Measurements from ENCODE around the gene GIMAP1. TPM values are rescaled to one million over a fixed set of nuclear protein-coding genes. Genes with fewer than 3 reads are reported as not detected.

GIMAP1 gene
- total RNA-seq, 1 donor from 2014 or later, result 8.5 TPM

DNA sequence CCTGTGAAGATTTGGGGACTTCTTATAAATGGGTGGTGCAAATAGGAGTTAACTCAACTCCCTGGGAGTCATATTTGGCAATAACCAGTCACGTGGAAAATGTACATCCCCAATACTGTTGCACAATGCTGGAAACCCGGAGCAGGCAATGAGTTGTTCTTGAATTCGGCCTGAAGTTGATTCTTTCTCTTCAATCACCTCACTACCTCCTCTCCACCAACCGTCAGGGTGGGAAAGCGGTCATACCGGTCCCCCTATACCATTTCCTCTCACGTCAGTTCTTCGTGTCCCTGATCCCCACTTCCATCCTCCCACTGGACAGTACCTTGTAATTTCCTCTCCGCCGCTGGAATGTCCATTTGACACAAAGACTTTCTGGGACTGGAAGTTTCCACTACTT lies 23.6 kb downstream of the GIMAP1 start:
- DNase-seq (ENCODE audit: low spot score) (no peak), ATAC-seq (no peak)
- intact Hi-C loops (cut with DNase I), result no loop called here

DNA sequence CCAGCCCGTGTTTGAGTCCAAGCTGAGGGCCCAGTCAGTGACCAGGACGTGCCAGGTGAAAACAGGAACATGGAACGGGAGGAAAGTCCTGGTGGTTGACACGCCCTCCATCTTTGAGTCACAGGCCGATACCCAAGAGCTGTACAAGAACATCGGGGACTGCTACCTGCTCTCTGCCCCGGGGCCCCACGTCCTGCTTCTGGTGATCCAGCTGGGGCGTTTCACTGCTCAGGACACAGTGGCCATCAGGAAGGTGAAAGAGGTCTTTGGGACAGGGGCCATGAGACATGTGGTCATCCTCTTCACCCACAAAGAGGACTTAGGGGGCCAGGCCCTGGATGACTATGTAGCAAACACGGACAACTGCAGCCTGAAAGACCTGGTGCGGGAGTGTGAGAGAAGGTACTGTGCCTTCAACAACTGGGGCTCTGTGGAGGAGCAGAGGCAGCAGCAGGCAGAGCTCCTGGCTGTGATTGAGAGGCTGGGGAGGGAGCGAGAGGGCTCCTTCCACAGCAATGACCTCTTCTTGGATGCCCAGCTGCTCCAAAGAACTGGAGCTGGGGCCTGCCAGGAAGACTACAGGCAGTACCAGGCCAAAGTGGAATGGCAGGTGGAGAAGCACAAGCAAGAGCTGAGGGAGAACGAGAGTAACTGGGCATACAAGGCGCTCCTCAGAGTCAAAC lies 26.0 kb downstream of the GIMAP1 start:
- intact Hi-C loops (cut with DNase I), result no loop called here

DNA sequence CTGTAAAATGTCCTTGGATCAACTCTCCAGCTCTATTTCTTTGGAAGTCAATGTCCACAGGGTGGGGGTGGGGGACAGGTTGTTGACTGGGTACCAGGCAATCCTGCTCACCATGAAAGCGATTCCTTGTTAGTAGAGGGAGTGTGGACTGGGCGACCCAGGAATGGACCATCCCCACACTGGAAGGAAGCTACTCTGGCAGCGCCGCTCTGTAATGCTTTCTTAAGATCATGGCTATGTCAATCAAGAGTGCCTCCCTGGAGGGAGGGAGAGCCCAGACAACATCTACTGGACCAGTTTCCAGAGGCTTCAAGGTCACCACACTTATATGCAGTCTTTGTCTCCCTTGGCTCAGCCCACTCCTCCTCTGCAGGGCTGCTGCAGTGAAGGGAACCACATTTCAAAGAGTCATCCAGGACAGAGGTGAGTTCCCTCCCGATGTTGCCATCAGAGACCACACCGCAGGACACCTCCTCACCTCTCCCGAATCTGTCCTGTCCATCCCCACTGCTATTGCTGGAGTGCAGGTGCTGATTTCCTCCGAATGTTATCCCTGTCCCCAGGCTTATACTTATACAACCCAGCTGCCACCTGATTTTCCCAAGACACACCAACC lies 27.7 kb downstream of the GIMAP1 start:
- intact Hi-C loops (cut with DNase I), result no loop called here
- DNase-seq (ENCODE audit: low spot score) (no peak), ATAC-seq (no peak)

More for the DNA sequence above, 26.0 kb downstream of the GIMAP1 start:
- no peak for ATAC-seq
- DNase-seq (ENCODE audit: low spot score), result no peak

- intact Hi-C loops (cut with DNase I), result no loop called here
- ATAC-seq (no peak), DNase-seq (ENCODE audit: low spot score) (no peak)
These were observed 28.7 kb downstream of the GIMAP1 start for GRCh38 chr7:150745086-150745485.

- intact Hi-C loops (cut with DNase I), result no loop called here
- DNase-seq (ENCODE audit: low spot score), result no peak
- ATAC-seq, result no peak
These were observed 29.5 kb downstream of the GIMAP1 start for GRCh38 chr7:150745876-150746275.

GRCh38 chr7:150746921-150747320 lies 30.5 kb downstream of the GIMAP1 start:
- intact Hi-C loops (cut with DNase I), result no loop called here
- DNase-seq (ENCODE audit: low spot score) (no peak), ATAC-seq (no peak)

- no peak for ATAC-seq
- no peak for DNase-seq (ENCODE audit: low spot score)
- intact Hi-C loops (cut with DNase I), result no loop called here
These were observed 32.0 kb downstream of the GIMAP1 start for GRCh38 chr7:150748376-150748775.

DNA sequence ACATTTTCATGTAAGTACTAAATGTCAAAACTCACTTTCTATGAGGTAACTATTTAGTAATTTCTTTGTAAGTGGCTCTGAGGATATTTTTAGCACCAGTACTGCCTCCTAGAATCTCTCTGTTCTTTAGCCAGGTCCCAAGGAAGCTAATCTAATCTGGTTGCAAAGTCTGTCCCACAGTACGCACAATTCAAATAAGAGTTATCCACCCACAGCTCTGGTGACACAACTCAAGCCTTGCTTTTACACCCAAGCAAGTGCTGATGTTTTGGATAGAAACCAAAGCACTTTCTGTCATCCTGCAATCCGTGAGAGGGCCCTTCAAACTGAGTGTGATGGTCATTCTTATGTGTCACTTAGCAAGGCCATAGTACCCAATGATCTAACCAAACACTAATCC lies 35.3 kb downstream of the GIMAP1 start:
- DNase-seq (ENCODE audit: low spot score) (no peak), ATAC-seq (no peak)
- intact Hi-C loops (cut with DNase I), result loop anchor here (5.0 kb wide), 1 partner anchor 304 kb away; no protein-coding TSS in a partner anchor

DNA sequence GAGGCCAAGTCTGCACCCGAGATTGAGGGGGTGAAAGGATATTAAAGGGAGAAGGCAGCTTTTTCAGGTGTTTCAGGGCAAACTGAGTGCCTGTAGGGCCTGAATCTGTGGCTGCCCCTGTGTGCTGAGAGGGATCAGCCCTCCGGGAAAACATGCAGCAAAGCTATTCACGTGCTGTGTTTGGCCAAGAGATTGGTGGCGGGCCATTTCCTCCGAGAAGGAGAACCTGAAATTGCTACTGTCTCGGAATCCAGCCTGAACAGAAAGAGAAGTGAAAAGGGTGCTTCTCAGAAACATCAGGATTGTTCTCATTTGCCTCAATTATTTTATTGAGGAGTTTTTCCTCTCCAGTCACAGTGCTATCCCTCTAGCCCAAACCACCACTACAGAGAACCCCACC lies 36.8 kb downstream of the GIMAP1 start:
- DNase-seq (ENCODE audit: low spot score) (no peak), ATAC-seq (peak; percentile 39)
- intact Hi-C loops (cut with DNase I), result loop anchor here (5.0 kb wide), 1 partner anchor 306 kb away; no protein-coding TSS in a partner anchor

DNA sequence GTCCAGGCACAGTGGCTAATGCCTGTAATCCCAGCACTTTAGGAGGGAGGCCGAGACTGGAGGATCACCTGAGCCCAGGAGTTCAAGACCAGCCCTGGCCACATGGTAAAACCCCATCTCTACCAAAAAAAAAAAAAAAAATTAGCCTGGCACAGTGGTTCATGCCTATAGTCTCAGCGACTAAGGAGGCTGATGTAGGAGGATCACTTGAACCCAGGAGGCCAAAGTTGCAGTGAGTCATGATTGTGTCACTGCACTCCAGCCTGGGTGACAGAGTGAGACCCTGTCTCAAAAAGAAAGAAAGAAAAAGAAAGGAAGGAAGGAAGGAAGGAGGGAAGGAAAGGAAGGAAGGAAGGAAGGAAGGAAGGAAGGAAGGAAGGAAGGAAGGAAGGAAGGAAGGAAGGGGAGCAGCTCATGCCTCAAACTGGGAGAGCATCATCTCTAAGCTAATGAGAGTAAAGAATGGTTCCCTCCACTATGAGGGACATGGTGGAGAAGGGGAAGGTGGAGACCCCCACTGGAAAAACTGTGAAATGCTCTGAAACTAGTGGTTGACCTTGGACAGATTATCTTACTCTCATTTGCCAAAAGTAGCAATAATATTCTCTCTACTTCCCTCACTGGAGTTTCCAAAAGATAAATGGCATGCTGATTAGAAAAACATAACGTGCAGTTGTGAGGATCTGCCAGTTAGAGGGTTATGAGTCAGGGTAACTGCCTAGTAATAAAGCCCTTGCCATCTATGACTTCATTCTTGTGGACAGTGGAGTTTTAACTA lies 37.6 kb downstream of the GIMAP1 start:
- no peak for DNase-seq (ENCODE audit: low spot score)
- intact Hi-C loops (cut with DNase I), result loop anchor here (5.0 kb wide), 1 partner anchor 307 kb away; no protein-coding TSS in a partner anchor
- no peak for ATAC-seq

DNA sequence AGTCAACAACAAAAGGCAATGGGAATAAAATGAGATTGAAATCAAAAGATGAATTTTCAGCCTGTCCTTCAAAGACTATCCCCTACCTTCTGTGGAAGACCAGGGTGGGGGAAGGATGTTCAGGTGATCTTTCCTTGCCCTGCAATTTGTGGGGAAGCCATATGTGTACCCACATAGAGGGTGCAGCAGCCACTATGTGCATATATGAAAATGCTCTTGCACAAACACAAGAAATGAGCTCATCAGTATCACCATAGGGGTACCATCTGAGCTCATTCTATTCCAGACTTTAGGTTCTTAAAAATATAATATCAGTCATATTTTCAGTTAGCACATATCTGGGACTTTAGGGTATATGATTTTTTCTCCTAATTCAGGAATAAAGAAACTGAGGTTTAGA lies 38.5 kb downstream of the GIMAP1 start:
- DNase-seq (ENCODE audit: low spot score), result no peak
- intact Hi-C loops (cut with DNase I), result loop anchor here (5.0 kb wide), 1 partner anchor 308 kb away; no protein-coding TSS in a partner anchor
- ATAC-seq, result no peak

DNA sequence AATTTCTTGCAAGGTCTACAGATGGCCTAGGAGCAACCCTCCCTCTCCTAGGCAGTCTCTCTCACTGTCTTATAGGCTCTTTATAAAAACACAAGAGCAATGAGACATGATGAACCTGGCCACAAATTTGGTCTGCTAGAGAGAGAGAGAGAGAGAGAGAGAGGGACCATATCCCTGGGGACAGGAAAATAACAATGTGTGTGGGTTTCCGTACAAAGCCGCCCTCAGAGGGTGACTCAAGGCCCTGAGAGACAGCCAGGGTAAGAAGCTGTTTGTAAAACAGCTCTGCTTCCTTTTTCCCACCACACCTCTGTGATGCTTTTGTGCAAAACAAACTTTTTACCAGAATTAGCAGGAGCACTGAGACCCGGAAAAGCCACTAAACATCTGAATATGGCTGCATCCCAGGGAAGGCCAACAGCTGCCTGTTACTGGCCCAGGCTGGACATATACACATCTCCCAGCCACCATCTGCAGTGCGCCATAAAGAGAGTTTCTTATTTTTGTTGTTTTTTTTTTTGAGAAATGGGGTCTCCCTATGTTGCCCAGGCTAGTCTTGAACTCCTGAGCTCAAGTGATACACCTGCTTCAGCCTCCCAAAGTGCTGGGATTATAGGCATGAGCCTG lies 39.2 kb downstream of the GIMAP1 start:
- intact Hi-C loops (cut with DNase I), result no loop called here
- no peak for ATAC-seq
- DNase-seq (ENCODE audit: low spot score), result no peak

- intact Hi-C loops (cut with DNase I), result no loop called here
- DNase-seq (ENCODE audit: low spot score) (no peak), ATAC-seq (no peak)
These were observed 39.8 kb downstream of the GIMAP1 start for GRCh38 chr7:150756166-150756565.

- DNase-seq (ENCODE audit: low spot score), result no peak
- no peak for ATAC-seq
- intact Hi-C loops (cut with DNase I), result no loop called here
These were observed 40.4 kb downstream of the GIMAP1 start for GRCh38 chr7:150756858-150757257.

GRCh38 chr7:150759479-150759878 lies 43.1 kb downstream of the GIMAP1 start:
- no peak for ATAC-seq
- intact Hi-C loops (cut with DNase I), result no loop called here
- no peak for DNase-seq (ENCODE audit: low spot score)

- DNase-seq (ENCODE audit: low spot score) (no peak), ATAC-seq (no peak)
- intact Hi-C loops (cut with DNase I), result no loop called here
These were observed 49.9 kb downstream of the GIMAP1 start for GRCh38 chr7:150766334-150766709.

DNA sequence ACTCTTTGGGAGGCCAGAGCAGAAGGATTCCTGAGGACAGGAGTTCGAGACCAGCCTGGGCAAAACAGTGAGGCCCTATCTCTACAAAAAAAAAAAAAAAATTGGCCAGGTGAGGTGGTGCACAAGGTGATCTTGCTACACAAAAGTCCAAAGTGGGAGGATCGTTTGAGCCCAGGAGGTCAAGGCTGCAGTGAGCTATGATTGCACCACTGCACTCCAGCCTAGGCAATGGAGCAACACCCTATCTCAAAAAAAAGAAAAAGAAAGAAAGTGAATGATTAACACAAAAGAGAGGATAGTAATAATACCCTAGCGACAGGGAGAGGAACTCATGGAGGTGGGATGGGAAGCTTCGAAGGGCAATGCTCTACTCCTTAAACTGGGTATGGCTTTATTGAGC lies 53.4 kb downstream of the GIMAP1 start:
- ATAC-seq, result no peak
- intact Hi-C loops (cut with DNase I), result no loop called here
- no peak for DNase-seq (ENCODE audit: low spot score)
